NCI-H748 (cell line): ENCODE results near the gene FAM236C.
"Not testable (repeated sequence)": the region's sequence is repeated elsewhere in the genome, so short reads cannot be mapped to it uniquely, and the experiment has no call there.

Experiments used
- DNase-seq: peaks from one replicate; lab custom pipeline; 2025; ENCODE audit not compliant: unreplicated experiment; lab: John Stamatoyannopoulos, UW

The FAM236C gene

DNA sequence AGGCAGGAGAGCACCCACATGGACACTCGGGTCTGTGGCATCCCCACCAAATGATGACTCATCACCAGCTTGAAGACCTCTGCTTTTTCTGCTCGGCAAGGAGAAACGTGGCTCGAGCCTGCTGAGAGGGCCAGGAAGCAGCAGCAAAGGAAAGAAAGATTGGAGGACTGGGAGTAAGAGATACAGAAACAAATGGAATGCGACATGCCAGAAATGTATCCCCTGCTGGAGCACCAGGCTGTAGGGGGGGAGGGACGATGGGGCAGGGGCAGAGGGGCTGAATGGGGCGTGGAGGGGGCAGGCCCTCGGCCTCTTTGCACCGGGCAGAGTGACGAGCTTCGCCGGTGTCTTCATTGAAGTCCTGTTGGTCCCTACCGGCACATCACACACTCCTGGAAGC, at the start of gene FAM236C:
TSS of gene FAM236C (plus strand) at position 301 of the 400 bp plus-strand sequence. CDS start 100 bp downstream, outside the sequence.
- DNase-seq, result not testable (repeated sequence)

DNA sequence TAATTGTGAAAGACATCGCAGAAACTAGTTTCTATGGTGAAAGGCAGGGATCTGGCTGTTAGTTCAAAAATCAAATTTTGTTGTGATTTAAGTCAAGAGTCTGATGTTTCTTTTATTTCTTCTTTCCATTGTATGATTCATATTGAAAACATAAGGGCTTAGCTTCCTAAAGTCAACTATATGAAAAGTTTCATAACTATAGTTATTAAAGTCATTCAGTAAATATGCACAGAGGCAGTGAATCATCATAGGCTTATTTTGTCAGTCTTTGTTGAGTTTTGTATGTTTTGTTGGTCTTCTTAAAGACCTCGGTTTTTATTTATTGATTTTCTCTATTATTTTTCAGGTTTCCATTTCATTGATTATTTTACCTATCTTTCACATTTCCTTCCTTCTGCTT, 29.5 kb upstream of the FAM236C start:
- not testable (repeated sequence) for DNase-seq

GRCh38 chrX:72889740-72890139, 22.7 kb upstream of the FAM236C start:
- DNase-seq, result not testable (repeated sequence)

DNA sequence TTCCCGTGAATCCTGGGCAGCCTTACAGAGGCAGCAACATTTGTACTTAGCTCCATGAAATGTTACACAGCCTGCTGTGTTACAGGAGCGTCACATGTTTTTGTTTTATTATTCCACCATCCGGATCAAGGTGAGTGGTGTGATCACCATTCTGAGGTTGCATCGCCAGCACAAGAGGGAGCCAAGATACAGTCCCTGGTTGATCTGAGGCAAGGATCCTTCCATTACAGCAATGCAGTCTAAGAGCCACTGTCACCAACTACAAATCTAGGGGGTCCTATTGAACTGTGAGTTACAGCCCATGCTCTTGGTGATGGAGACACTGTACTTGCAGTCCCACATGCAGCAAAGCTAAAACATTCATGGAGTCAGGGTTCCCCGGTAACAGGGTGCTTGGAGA, 3.7 kb downstream of the FAM236C start:
- DNase-seq, result not testable (repeated sequence)

GRCh38 chrX:72932283-72932682, 19.9 kb downstream of the FAM236C start:
- DNase-seq, result not testable (repeated sequence)

DNA sequence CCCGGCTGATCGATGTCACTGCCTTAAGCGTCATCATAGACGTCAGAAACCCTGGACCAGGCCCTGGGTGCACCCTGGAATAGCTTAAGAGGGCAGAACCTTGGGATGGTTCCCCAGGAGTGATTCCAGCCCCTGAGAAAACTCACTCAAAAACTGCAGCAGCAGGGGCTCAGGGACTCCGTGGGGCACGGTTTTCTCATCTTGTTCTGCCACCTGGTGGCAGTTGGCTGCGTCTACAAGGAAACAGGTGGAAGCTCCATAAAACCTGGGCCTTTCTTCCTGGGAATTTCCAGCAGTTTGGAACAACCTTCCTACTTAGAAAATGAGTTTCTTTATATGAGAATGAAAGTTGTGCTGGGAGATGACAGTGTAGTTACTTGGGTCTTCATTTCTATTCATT, 24.0 kb downstream of the FAM236C start:
- DNase-seq, result not testable (repeated sequence)

GRCh38 chrX:72936882-72937455, 24.6 kb downstream of the FAM236C start:
- not testable (repeated sequence) for DNase-seq

DNA sequence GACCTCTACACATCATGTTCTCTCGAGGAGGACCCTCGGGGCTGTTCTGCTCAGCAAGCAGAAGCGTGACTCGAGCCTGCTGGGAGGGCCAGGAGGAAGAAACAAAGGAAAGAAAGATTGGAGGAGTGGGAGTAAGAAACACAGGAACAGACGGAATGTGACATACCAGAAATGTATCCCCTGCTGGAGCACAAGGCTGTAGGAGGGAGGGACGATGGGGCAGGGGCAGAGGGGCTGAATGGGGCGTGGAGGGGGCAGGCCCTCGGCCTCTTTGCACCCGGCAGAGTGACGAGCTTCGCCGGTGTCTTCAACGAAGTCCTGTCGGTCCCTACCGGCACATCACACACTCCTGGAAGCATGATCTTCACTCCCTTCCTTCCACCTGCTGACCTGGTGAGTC, 25.5 kb downstream of the FAM236C start, which contains the start of gene FAM236A:
TSS of gene FAM236A (plus strand) at position 301 of the 400 bp plus-strand sequence. CDS start at position 358, 57 bp downstream.
- not testable (repeated sequence) for DNase-seq

DNA sequence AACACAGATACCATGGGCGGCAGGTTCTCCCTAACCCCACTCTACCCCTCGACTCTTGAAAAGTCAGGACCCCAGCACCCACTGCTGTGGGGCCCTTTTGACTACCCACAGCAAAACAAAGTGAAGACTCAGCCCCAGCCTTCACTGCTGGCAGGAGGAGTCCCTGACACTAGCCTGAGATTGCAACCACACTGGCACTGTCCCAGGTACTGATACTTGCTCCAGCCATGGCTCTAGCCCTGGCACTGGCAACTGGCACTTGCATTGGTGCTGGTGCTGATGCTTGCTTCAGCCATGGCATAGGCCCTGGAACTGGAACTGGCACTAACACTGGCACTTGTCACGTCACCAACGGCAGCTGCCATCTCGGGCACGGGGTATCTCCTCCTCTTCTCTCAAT, 29.9 kb downstream of the FAM236C start:
- not testable (repeated sequence) for DNase-seq

- DNase-seq, result not testable (repeated sequence)
These were observed 30.8 kb downstream of the FAM236C start for GRCh38 chrX:72943035-72943818.

DNA sequence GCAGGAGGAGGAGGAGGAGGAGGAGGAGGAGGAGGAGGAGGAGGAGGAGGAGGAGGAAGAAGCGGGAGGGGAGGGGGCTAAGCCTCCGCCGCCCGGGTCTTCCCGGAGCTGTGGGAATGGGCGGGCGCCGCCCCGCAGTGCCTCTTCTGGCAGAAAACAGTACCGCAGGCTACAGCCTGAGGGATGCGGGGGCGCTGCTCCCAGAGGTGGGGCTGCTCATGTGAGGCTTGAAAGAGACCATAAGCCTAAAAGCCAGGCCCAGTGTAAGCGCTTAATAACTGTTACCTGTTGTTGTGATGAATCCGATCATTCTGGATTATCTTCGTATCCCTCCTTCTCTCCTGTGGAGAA, 31.4 kb downstream of the FAM236C start, which contains the start of gene DMRTC1:
TSS of gene DMRTC1 (minus strand) at position 19 of the 351 bp plus-strand sequence. CDS start 68,143 bp downstream, outside the sequence.
- not testable (repeated sequence) for DNase-seq

GRCh38 chrX:72959971-72960370, 47.6 kb downstream of the FAM236C start:
- not testable (repeated sequence) for DNase-seq
